ACC112 (cell line): ENCODE data around the gene JPH3.
"Not testable (repeated sequence)": the region's sequence is repeated elsewhere in the genome, so short reads cannot be mapped to it uniquely, and the experiment has no call there.

Experiments
- H2AFZ ChIP-seq: fragments of 200-600 bp; sonication (generic); one replicate; pipeline ENCODE4 v1.6.0; 2017; ENCODE audit warnings: antibody characterized with exemption, low read length; ENCODE audit not compliant: unreplicated experiment
- H3K27ac ChIP-seq: fragments of 200-600 bp; sonication (generic); 2 replicates; pipeline ENCODE4 v1.5.1; 2014; ENCODE audit warnings: low read depth, mild to moderate bottlenecking, antibody characterized with exemption, low read length, moderate library complexity
- H3K27me3 ChIP-seq: fragments of 200-600 bp; sonication (generic); 2 replicates; pipeline ENCODE4 v1.6.1; 2014; ENCODE audit warnings: mild to moderate bottlenecking, antibody characterized with exemption, low read length, moderate library complexity, mixed read lengths; ENCODE audit not compliant: insufficient read depth
- H3K36me3 ChIP-seq: fragments of 200-600 bp; sonication (generic); 2 replicates; pipeline ENCODE4 v1.6.1; 2016; ENCODE audit warnings: mild to moderate bottlenecking, antibody characterized with exemption, low read length, moderate library complexity, mixed read lengths; ENCODE audit not compliant: insufficient read depth
- H3K4me1 ChIP-seq: fragments of 200-600 bp; sonication (generic); one replicate; pipeline ENCODE4 v1.6.1; 2016; ENCODE audit warnings: low read length, mixed read lengths; ENCODE audit not compliant: insufficient read depth, unreplicated experiment, control insufficient read depth
- H3K4me3 ChIP-seq: fragments of 200-600 bp; sonication (generic); 2 replicates; pipeline ENCODE4 v1.5.1; 2014; ENCODE audit warnings: mild to moderate bottlenecking, low read depth, low read length
- H3K79me2 ChIP-seq: fragments of 200-600 bp; sonication (generic); one replicate; pipeline ENCODE4 v1.6.0; 2016; ENCODE audit warnings: low read length; ENCODE audit not compliant: control insufficient read depth, unreplicated experiment, insufficient read depth

Gene JPH3

GRCh38 chr16:87715231-87715630 is 112.9 kb downstream of the JPH3 start:
- no peak overlapping the region for H3K4me3 ChIP-seq
- no peaks in the 10 kb centered on the region; the same call in 1 of the 2 replicates for H3K36me3 ChIP-seq
- H3K79me2 ChIP-seq = no peaks in the 10 kb centered on the region
- no peaks in the 10 kb centered on the region for H3K27me3 ChIP-seq
- H2AFZ ChIP-seq = no peak overlapping the region
- H3K4me1 ChIP-seq = no peaks in the 10 kb centered on the region
- no peak overlapping the region for H3K27ac ChIP-seq

DNA sequence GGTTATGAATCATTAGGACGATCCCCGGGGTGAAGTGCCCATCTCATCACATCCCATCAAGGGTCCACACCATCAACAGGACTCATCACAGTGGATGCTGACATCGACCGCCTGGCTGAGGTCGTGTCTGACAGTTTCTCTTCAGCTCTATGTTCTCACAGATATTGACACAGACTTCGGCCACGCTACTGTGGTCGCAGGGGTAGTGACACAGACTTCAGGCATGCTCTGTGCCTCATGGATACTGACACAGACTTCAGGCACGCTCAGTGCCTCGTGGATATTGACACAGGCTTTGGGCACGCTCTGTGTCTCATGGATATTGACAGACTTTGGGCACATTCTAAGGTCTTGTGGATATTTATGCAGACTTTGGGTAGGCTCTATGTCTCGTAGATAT is 113.3 kb downstream of the JPH3 start:
- Histone ChIP-seq H3K27me3 (no peaks in the 10 kb centered on the region), H3K27ac (no peak overlapping the region), H3K4me1 (no peaks in the 10 kb centered on the region), H3K4me3 (no peak overlapping the region), H3K79me2 (no peaks in the 10 kb centered on the region), H3K36me3 (no peaks in the 10 kb centered on the region; the same call in 1 of the 2 replicates), H2AFZ (no peak overlapping the region)

DNA sequence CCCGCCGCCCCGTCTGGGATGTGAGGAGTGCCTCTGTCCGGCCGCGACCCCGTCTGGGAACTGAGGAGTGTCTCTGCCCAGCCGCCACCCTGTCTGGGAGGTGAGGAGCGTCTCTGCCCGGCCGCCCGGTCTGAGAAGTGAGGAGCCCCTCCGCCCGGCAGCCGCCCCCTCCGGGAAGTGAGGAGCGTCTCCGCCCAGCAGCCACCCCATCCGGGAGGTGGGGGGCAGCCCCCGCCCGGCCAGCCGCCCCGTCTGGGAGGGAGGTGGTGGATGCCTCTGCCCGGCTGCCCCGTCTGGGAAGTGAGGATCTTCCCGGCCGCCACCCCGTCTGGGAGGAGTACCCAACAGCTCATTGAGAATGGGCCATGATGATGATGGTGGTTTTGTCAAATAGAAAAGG is 116.5 kb downstream of the JPH3 start:
- H3K27ac ChIP-seq, H3K4me3 ChIP-seq, H3K27me3 ChIP-seq, H3K4me1 ChIP-seq, H3K36me3 ChIP-seq, H2AFZ ChIP-seq, H3K79me2 ChIP-seq: not testable (repeated sequence)

- H3K36me3 ChIP-seq = no peaks in the 10 kb centered on the region; the same call in 1 of the 2 replicates
- H3K27ac ChIP-seq = no peak overlapping the region
- no peaks in the 10 kb centered on the region for H3K4me1 ChIP-seq
- H3K4me3 ChIP-seq = no peak overlapping the region
- H2AFZ ChIP-seq = no peak overlapping the region
- H3K79me2 ChIP-seq = no peaks in the 10 kb centered on the region
- no peaks in the 10 kb centered on the region for H3K27me3 ChIP-seq
These were observed 118.1 kb downstream of the JPH3 start for GRCh38 chr16:87720446-87720845.

- H3K27ac ChIP-seq = no peak overlapping the region
- no peaks in the 10 kb centered on the region for H3K27me3 ChIP-seq
- no peaks in the 10 kb centered on the region for H3K36me3 ChIP-seq
- no peaks in the 10 kb centered on the region for H3K4me1 ChIP-seq
- no peaks in the 10 kb centered on the region for H3K79me2 ChIP-seq
- H2AFZ ChIP-seq = no peak overlapping the region
- no peak overlapping the region for H3K4me3 ChIP-seq
These were observed 119.6 kb downstream of the JPH3 start for GRCh38 chr16:87721622-87722585.

DNA sequence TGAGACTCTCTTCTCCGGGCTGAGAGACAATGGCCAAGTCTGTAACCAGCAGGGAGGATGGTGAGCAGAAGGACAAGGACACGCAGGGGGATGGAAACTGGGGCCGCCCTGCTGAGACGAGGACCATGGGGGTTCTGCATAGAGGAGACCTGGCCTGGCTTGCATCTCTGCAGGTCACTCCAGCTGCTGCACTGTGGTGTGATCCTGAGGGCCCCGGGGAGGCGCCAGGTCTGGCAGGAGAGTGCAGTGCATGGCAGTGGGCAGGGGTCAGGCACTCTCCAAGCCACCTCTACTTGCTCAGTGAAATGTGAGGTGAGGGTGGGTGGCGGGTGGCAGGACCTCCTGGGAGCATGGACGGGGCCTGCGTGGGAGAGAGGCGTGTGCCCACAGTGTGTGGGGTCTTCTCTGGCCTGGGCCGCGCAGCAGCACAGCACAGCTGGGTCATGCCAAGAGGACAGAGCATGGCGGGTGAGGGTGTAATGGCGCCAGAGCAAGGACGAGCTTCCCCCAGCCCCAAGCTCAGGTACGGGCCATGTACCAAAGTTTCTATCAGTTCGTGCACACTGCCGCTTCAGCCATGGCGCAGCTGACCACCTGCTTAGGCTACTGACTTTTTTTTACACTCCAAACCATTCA is 120.4 kb downstream of the JPH3 start:
- no peak overlapping the region for H2AFZ ChIP-seq
- no peaks in the 10 kb centered on the region for H3K4me1 ChIP-seq
- no peak overlapping the region for H3K27ac ChIP-seq
- no peaks in the 10 kb centered on the region for H3K79me2 ChIP-seq
- no peaks in the 10 kb centered on the region for H3K36me3 ChIP-seq
- H3K27me3 ChIP-seq = no peaks in the 10 kb centered on the region
- H3K4me3 ChIP-seq = no peak overlapping the region

- Histone ChIP-seq H3K36me3 (no peaks in the 10 kb centered on the region), H3K4me1 (no peaks in the 10 kb centered on the region), H3K27me3 (no peaks in the 10 kb centered on the region), H3K4me3 (no peak overlapping the region), H3K79me2 (no peaks in the 10 kb centered on the region), H3K27ac (no peak overlapping the region), H2AFZ (no peak overlapping the region)
These were observed 120.9 kb downstream of the JPH3 start for GRCh38 chr16:87723226-87723623.

DNA sequence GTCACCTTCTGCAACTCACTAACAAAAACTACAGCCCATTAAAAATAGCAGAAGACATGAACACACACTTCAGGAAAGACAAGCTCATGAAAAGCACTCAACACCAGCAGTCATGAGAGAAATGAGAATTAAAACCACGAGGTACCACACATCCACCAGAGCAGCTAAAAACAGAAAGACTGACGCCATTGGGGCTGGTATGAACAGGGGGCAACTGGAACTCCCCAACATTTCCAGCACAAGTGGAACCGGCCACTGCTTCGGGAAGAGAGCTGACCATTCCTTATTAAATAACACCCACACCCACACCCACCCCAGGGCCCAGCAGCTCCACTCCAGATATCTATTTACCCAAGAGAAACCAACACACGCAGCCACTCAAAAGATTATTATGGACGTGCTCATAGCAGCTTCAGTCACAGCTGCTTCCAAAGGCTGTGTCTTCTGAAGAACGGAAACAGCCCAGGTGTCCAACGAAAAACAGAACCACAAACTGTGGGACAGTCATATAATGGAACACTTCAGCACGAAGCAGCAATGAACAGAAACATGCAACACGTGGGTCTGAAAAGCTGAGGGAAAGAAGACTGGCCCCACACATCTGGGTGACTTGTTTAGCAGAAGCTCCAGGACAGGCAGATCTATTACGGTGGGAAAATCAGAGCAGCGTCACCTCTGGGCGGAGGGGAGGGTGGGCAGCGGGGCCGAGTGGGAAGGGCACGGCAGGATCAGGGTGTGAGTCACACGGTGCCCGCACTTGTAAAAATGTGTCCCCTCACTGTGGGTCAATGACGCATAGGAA is 122.4 kb downstream of the JPH3 start:
- H3K36me3 ChIP-seq = no peaks in the 10 kb centered on the region
- H3K27ac ChIP-seq = no peak overlapping the region
- H2AFZ ChIP-seq = no peak overlapping the region
- H3K4me1 ChIP-seq = no peaks in the 10 kb centered on the region
- H3K27me3 ChIP-seq = no peaks in the 10 kb centered on the region
- no peaks in the 10 kb centered on the region for H3K79me2 ChIP-seq
- H3K4me3 ChIP-seq = no peak overlapping the region

- Histone ChIP-seq H2AFZ (no peak overlapping the region), H3K27me3 (no peaks in the 10 kb centered on the region), H3K4me3 (no peak overlapping the region), H3K4me1 (no peaks in the 10 kb centered on the region), H3K27ac (no peak overlapping the region), H3K36me3 (no peaks in the 10 kb centered on the region), H3K79me2 (no peaks in the 10 kb centered on the region)
These were observed 123.4 kb downstream of the JPH3 start for GRCh38 chr16:87725596-87726235.

GRCh38 chr16:87726577-87726976 is 124.3 kb downstream of the JPH3 start:
- H2AFZ ChIP-seq, H3K36me3 ChIP-seq, H3K27ac ChIP-seq, H3K4me3 ChIP-seq, H3K79me2 ChIP-seq, H3K27me3 ChIP-seq, H3K4me1 ChIP-seq: not testable (repeated sequence)
